C4-2B (cell line): ENCODE results near the gene PCLO.

Experiments used
- CTCF ChIP-seq: fragments of 450-650 bp; conservative IDR thresholded peaks from 2 replicates; pipeline ENCODE4 v1.5.1; 2017; ENCODE audit warnings: mild to moderate bottlenecking
- ZFX ChIP-seq: fragments of 450-650 bp; IDR thresholded peaks from 2 replicates; pipeline ENCODE4 v1.6.1; 2017

GRCh38 chr7:82998436-82998835 is 164.2 kb downstream of the PCLO start:
- TF ChIP-seq CTCF (no peak), ZFX (no peak)
